Measurements from ENCODE around the gene RSL24D1.

The RSL24D1 gene

GRCh38 chr15:55196458-55197361 is at the start of gene RSL24D1:
TSS of gene RSL24D1 (minus strand) at chr15:55196941. CDS start at chr15:55196890, 51 bp downstream.
- in situ Hi-C loops (cut with HindIII; ENCODE audit: low sequenced_read_pairs) = no loop called here
- peak; percentile 38 for TF ChIP-seq CTCF (IDR thresholded peaks at IDR 0.05; ENCODE audit: low read depth, low read length)
- DNase-seq (ENCODE audit: low read depth, low spot score) = peak; percentile 99
- H3K4me3 ChIP-seq (ENCODE audit: low read depth, low read length) = peak within 1 kb of the TSS; percentile 94

- TF ChIP-seq CTCF (IDR thresholded peaks at IDR 0.05; ENCODE audit: low read depth, low read length) = no peak
- no peak for DNase-seq (ENCODE audit: low read depth, low spot score)
- H3K4me3 ChIP-seq (ENCODE audit: low read depth, low read length) = no peak overlapping the region
- in situ Hi-C loops (cut with HindIII; ENCODE audit: low sequenced_read_pairs) = no loop called here
These were observed 48.3 kb upstream of the RSL24D1 start for GRCh38 chr15:55245059-55245458.

- in situ Hi-C loops (cut with HindIII; ENCODE audit: low sequenced_read_pairs) = no loop called here
- no peak for DNase-seq (ENCODE audit: low read depth, low spot score)
- no peak for TF ChIP-seq CTCF (IDR thresholded peaks at IDR 0.05; ENCODE audit: low read depth, low read length)
- no peak overlapping the region for H3K4me3 ChIP-seq (ENCODE audit: low read depth, low read length)
These were observed 45.1 kb upstream of the RSL24D1 start for GRCh38 chr15:55241891-55242290.

GRCh38 chr15:55241186-55241585 is 44.4 kb upstream of the RSL24D1 start:
- in situ Hi-C loops (cut with HindIII; ENCODE audit: low sequenced_read_pairs) = no loop called here
- TF ChIP-seq CTCF (IDR thresholded peaks at IDR 0.05; ENCODE audit: low read depth, low read length) = no peak
- no peak for DNase-seq (ENCODE audit: low read depth, low spot score)
- H3K4me3 ChIP-seq (ENCODE audit: low read depth, low read length) = no peak overlapping the region

- DNase-seq (ENCODE audit: low read depth, low spot score) = no peak
- no peak overlapping the region for H3K4me3 ChIP-seq (ENCODE audit: low read depth, low read length)
- TF ChIP-seq CTCF (IDR thresholded peaks at IDR 0.05; ENCODE audit: low read depth, low read length) = no peak
- in situ Hi-C loops (cut with HindIII; ENCODE audit: low sequenced_read_pairs) = no loop called here
These were observed 43.5 kb upstream of the RSL24D1 start for GRCh38 chr15:55240125-55240760.

- in situ Hi-C loops (cut with HindIII; ENCODE audit: low sequenced_read_pairs) = no loop called here
- TF ChIP-seq CTCF (IDR thresholded peaks at IDR 0.05; ENCODE audit: low read depth, low read length) = no peak
- no peak overlapping the region for H3K4me3 ChIP-seq (ENCODE audit: low read depth, low read length)
- DNase-seq (ENCODE audit: low read depth, low spot score) = no peak
These were observed 42.8 kb upstream of the RSL24D1 start for GRCh38 chr15:55239440-55240124.
